HEK293 (cell line): Measurements from ENCODE around the gene COL25A1.

Experiments
- CTCF ChIA-PET: fragments of 350-600 bp; formaldehyde crosslinking; extraction: SDS; loops from one replicate; lab custom pipeline; 2021; ENCODE audit warnings: antibody characterized with exemption; lab: Yijun Ruan, JAX
- POLR2A ChIA-PET: fragments of 300-600 bp; formaldehyde crosslinking; extraction: SDS; loops from one replicate; lab custom pipeline; 2020; ENCODE audit warnings: antibody characterized with exemption, inconsistent platforms; lab: Yijun Ruan, JAX
- H3K27ac ChIP-seq: fragments of 200-500 bp; sonication (Bioruptor generic); 2 replicates; pipeline ENCODE4 v1.5.1; 2014; ENCODE audit warnings: low read depth, low read length, control low read depth, inconsistent platforms; ENCODE audit errors: extremely low read depth
- H3K36me3 ChIP-seq, 2 experiments: fragments of 200-500 bp in 1 of 2; sonication (Bioruptor generic) in 1 of 2; 1 replicate in 1 of 2; 2 replicates in 1 of 2; pipeline ENCODE4 v1.5.1; 2014 to 2017; ENCODE audit warnings: inconsistent platforms in 2 of 2, low read length in 2 of 2; ENCODE audit not compliant: control insufficient read depth in 2 of 2, insufficient read depth in 1 of 2
- H3K4me1 ChIP-seq: fragments of 200-500 bp; sonication (Bioruptor generic); 2 replicates; pipeline ENCODE4 v1.5.1; 2014; ENCODE audit warnings: mild to moderate bottlenecking, low read length, inconsistent platforms; ENCODE audit not compliant: control insufficient read depth, insufficient read depth
- H3K4me3 ChIP-seq: 2 replicates; pipeline ENCODE4 v1.5.1; 2011; ENCODE audit warnings: low read depth, mild to moderate bottlenecking, control low read depth, low read length, moderate library complexity
- H3K9me3 ChIP-seq: fragments of 200-500 bp; sonication (Bioruptor generic); 2 replicates; pipeline ENCODE4 v1.5.1; 2014; ENCODE audit warnings: low read depth, low read length, inconsistent platforms; ENCODE audit not compliant: control insufficient read depth, insufficient read depth
- EGR2 ChIP-seq: fragments of 450-650 bp; formaldehyde crosslinking; IDR thresholded peaks from 2 replicates; pipeline ENCODE4 v1.5.1; 2016; ENCODE audit warnings: low read depth, missing biosample characterization, missing genetic modification characterization
- HOXA7 ChIP-seq: sonication (generic); formaldehyde crosslinking; IDR thresholded peaks from 2 replicates; pipeline ENCODE4 v1.8.1; 2022; ENCODE audit warnings: missing genetic modification reagents, borderline replicate concordance
- KLF16 ChIP-seq: fragments of 450-650 bp; formaldehyde crosslinking; IDR thresholded peaks from 2 replicates; pipeline ENCODE4 v1.5.1; 2017; ENCODE audit warnings: missing biosample characterization, missing genetic modification characterization
- MZF1 ChIP-seq: fragments of 450-650 bp; formaldehyde crosslinking; IDR thresholded peaks from 2 replicates; pipeline ENCODE4 v1.5.1; 2017; ENCODE audit warnings: missing biosample characterization, missing genetic modification characterization, borderline replicate concordance
- REPIN1 ChIP-seq: fragments of 450-650 bp; formaldehyde crosslinking; IDR thresholded peaks from 2 replicates; pipeline ENCODE4 v1.5.1; 2017; ENCODE audit warnings: missing biosample characterization, missing genetic modification characterization, low read depth
- SP7 ChIP-seq: fragments of 450-650 bp; formaldehyde crosslinking; IDR thresholded peaks from 2 replicates; pipeline ENCODE4 v1.5.1; 2016; ENCODE audit warnings: missing biosample characterization, missing genetic modification characterization
- ZFP3 ChIP-seq: fragments of 450-650 bp; formaldehyde crosslinking; IDR thresholded peaks from 2 replicates; pipeline ENCODE4 v1.5.1; 2016; ENCODE audit warnings: low read depth, missing biosample characterization, missing genetic modification characterization
- ZFP69B ChIP-seq: fragments of 450-650 bp; formaldehyde crosslinking; IDR thresholded peaks from 2 replicates; pipeline ENCODE4 v1.5.1; 2016; ENCODE audit warnings: missing biosample characterization, missing genetic modification characterization
- ZNF121 ChIP-seq: fragments of 450-650 bp; formaldehyde crosslinking; IDR thresholded peaks from 2 replicates; pipeline ENCODE4 v1.5.1; 2016; ENCODE audit warnings: missing biosample characterization, missing genetic modification characterization
- ZNF140 ChIP-seq: fragments of 450-650 bp; formaldehyde crosslinking; IDR thresholded peaks from 2 replicates; pipeline ENCODE4 v1.5.1; 2016; ENCODE audit warnings: missing biosample characterization, missing genetic modification characterization
- ZNF16 ChIP-seq: fragments of 450-650 bp; formaldehyde crosslinking; IDR thresholded peaks from 2 replicates; pipeline ENCODE4 v1.5.1; 2016; ENCODE audit warnings: low read depth, missing biosample characterization, missing genetic modification characterization
- ZNF174 ChIP-seq: fragments of 450-650 bp; formaldehyde crosslinking; IDR thresholded peaks from 2 replicates; pipeline ENCODE4 v1.5.0; 2017; ENCODE audit warnings: missing biosample characterization, mild to moderate bottlenecking, missing genetic modification characterization
- ZNF223 ChIP-seq: fragments of 450-650 bp; formaldehyde crosslinking; IDR thresholded peaks from 2 replicates; pipeline ENCODE4 v1.5.1; 2016; ENCODE audit warnings: missing biosample characterization, missing genetic modification characterization
- ZNF239 ChIP-seq: fragments of 450-650 bp; formaldehyde crosslinking; IDR thresholded peaks from 2 replicates; pipeline ENCODE4 v1.5.1; 2016; ENCODE audit warnings: missing biosample characterization, missing genetic modification characterization
- ZNF274 ChIP-seq, 2 experiments: fragments of 200-500 bp in 1 of 2; fragments of 450-650 bp in 1 of 2; sonication (Bioruptor generic) in 1 of 2; formaldehyde crosslinking in 1 of 2; IDR thresholded peaks; 2 replicates each; pipeline versions ENCODE4 v1.5.1 to v1.6.1; 2014 to 2016; ENCODE audit warnings: borderline replicate concordance in 1 of 2, inconsistent platforms in 1 of 2, low read length in 1 of 2, missing biosample characterization in 1 of 2, missing genetic modification characterization in 1 of 2
- ZNF366 ChIP-seq: fragments of 450-650 bp; formaldehyde crosslinking; conservative IDR thresholded peaks from 2 replicates; pipeline ENCODE4 v1.5.1; 2016; ENCODE audit warnings: missing biosample characterization, missing genetic modification characterization
- ZNF621 ChIP-seq: fragments of 450-650 bp; formaldehyde crosslinking; IDR thresholded peaks from 2 replicates; pipeline ENCODE4 v1.5.1; 2017; ENCODE audit warnings: missing biosample characterization, missing genetic modification characterization
- ZNF623 ChIP-seq: fragments of 450-650 bp; formaldehyde crosslinking; IDR thresholded peaks from 2 replicates; pipeline ENCODE4 v1.5.1; 2016; ENCODE audit warnings: missing biosample characterization, missing genetic modification characterization
- ZNF654 ChIP-seq: fragments of 450-650 bp; formaldehyde crosslinking; IDR thresholded peaks from 2 replicates; pipeline ENCODE4 v1.5.1; 2016; ENCODE audit warnings: low read depth, missing biosample characterization, missing genetic modification characterization
- ZNF701 ChIP-seq: fragments of 450-650 bp; formaldehyde crosslinking; IDR thresholded peaks from 2 replicates; pipeline ENCODE4 v1.5.1; 2016; ENCODE audit warnings: missing biosample characterization, missing genetic modification characterization
- ZNF776 ChIP-seq: fragments of 450-650 bp; formaldehyde crosslinking; IDR thresholded peaks from 2 replicates; pipeline ENCODE4 v1.5.0; 2017; ENCODE audit warnings: missing biosample characterization, missing genetic modification characterization, borderline replicate concordance
- ZNF777 ChIP-seq: fragments of 450-650 bp; formaldehyde crosslinking; IDR thresholded peaks from 2 replicates; pipeline ENCODE4 v1.5.1; 2017; ENCODE audit warnings: missing biosample characterization, missing genetic modification characterization, borderline replicate concordance
- ZNF837 ChIP-seq: fragments of 450-650 bp; formaldehyde crosslinking; IDR thresholded peaks from 2 replicates; pipeline ENCODE4 v1.5.1; 2016; ENCODE audit warnings: missing biosample characterization, missing genetic modification characterization
- ZSCAN30 ChIP-seq: fragments of 450-650 bp; IDR thresholded peaks from 2 replicates; pipeline ENCODE4 v1.5.1; 2018; ENCODE audit warnings: missing biosample characterization, mild to moderate bottlenecking, missing genetic modification characterization, moderate library complexity
- TF ChIP-seq, protein P1 (sequence below): fragments of 450-650 bp; formaldehyde crosslinking; IDR thresholded peaks from 2 replicates; pipeline ENCODE4 v1.5.1; 2017; ENCODE audit warnings: missing biosample characterization, mild to moderate bottlenecking, missing genetic modification characterization, moderate library complexity
- TF ChIP-seq, protein P2 (sequence below): fragments of 450-650 bp; formaldehyde crosslinking; optimal IDR thresholded peaks from 2 replicates; pipeline ENCODE3; 2016; ENCODE audit warnings: missing biosample characterization, mild to moderate bottlenecking, missing genetic modification characterization
- TF ChIP-seq, protein P3 (sequence below): fragments of 450-650 bp; formaldehyde crosslinking; IDR thresholded peaks from 2 replicates; pipeline ENCODE4 v1.5.1; 2016; ENCODE audit warnings: missing biosample characterization, missing genetic modification characterization

COL25A1 gene

DNA sequence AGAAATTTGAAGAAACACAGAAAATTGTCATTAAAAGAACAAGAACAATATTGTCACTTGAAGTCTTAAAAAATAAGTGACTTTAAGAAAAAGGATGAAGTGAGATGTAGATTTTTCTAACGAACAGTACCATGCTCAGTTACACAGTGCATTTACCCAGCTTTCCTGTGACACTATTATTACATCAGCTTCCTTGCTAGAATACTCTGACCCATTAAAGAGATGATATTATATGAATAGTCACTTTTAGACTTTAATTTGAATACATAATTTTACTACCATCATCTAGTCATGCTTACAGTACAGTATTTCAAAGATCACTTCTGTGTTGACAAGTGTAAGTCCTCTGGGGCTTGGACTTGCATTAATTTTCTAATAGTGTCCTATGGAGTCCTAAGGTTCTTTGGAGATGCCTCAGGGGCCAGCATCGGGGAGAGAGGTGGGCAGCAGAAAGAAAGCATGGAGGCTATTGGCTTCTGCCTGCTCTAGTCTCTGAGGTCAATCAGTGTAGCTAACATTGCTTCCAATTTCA is 10.7 kb downstream of the COL25A1 start:
- ChIA-PET CTCF (interaction anchor here (0.6 kb wide), 2 partner anchors 72 to 596 kb away, joined by 3 read pairs; no protein-coding TSS in a partner anchor), POLR2A (no interaction called here)
- Histone ChIP-seq H3K4me3 (no peak overlapping the region), H3K4me1 (no peaks in the 10 kb centered on the region), H3K36me3 (no peaks in the 10 kb centered on the region), H3K27ac (no peak overlapping the region), H3K9me3 (no peaks in the 10 kb centered on the region)
- TF ChIP-seq ZSCAN30 (tag by site-specific recombination) (no peak), ZNF776 (tag by site-specific recombination) (no peak), KLF16 (tag by site-specific recombination) (no peak)

DNA sequence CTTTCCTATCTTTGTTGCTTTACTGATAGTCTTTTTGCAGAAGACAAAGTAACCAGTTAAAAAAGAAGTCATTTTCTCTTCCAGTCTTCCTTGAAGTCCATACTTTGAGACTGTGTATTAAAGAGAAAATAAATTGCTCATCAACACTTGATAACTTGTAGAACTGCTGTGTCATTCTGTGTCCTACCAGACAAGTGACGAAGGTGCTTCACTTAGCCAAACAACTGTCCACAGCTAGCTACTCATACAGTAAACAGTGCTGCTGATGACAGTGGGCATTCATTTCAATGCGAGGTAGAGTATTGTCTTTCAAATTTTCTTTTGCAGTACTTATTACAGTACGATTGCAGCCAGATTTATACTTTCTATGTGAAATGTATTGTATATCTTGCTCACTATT is 11.5 kb downstream of the COL25A1 start:
- TF ChIP-seq ZNF621 (no peak), ZNF16 (tag by site-specific recombination) (no peak), ZNF623 (no peak), ZFP3 (tag by site-specific recombination) (no peak), HOXA7 (CRISPR knock-in tag) (no peak), SP7 (tag by site-specific recombination) (no peak), ZNF174 (tag by site-specific recombination) (no peak), EGR2 (tag by site-specific recombination) (no peak), ZNF366 (tag by site-specific recombination) (no peak), ZNF701 (tag by site-specific recombination) (no peak), ZNF777 (tag by site-specific recombination) (no peak), ZNF223 (no peak)
- TF ChIP-seq, protein P1, sequence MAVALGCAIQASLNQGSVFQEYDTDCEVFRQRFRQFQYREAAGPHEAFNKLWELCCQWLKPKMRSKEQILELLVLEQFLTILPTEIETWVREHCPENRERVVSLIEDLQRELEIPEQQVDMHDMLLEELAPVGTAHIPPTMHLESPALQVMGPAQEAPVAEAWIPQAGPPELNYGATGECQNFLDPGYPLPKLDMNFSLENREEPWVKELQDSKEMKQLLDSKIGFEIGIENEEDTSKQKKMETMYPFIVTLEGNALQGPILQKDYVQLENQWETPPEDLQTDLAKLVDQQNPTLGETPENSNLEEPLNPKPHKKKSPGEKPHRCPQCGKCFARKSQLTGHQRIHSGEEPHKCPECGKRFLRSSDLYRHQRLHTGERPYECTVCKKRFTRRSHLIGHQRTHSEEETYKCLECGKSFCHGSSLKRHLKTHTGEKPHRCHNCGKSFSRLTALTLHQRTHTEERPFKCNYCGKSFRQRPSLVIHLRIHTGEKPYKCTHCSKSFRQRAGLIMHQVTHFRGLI (tag by site-specific recombination) = no peak
- TF ChIP-seq, protein P2, sequence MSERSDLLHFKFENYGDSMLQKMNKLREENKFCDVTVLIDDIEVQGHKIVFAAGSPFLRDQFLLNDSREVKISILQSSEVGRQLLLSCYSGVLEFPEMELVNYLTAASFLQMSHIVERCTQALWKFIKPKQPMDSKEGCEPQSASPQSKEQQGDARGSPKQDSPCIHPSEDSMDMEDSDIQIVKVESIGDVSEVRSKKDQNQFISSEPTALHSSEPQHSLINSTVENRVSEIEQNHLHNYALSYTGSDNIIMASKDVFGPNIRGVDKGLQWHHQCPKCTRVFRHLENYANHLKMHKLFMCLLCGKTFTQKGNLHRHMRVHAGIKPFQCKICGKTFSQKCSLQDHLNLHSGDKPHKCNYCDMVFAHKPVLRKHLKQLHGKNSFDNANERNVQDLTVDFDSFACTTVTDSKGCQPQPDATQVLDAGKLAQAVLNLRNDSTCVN (tag by site-specific recombination) = no peak
- TF ChIP-seq, all 188 proteins: peak for 0
- Histone ChIP-seq H3K4me3 (no peak overlapping the region), H3K36me3 (no peaks in the 10 kb centered on the region), H3K4me1 (no peaks in the 10 kb centered on the region), H3K27ac (no peak overlapping the region), H3K9me3 (no peaks in the 10 kb centered on the region)
- CTCF ChIA-PET = interaction anchor here (0.6 to 1.6 kb wide), 2 partner anchors 73 to 115 kb away, joined by 3 read pairs; no protein-coding TSS in a partner anchor
- POLR2A ChIA-PET = no interaction called here

DNA sequence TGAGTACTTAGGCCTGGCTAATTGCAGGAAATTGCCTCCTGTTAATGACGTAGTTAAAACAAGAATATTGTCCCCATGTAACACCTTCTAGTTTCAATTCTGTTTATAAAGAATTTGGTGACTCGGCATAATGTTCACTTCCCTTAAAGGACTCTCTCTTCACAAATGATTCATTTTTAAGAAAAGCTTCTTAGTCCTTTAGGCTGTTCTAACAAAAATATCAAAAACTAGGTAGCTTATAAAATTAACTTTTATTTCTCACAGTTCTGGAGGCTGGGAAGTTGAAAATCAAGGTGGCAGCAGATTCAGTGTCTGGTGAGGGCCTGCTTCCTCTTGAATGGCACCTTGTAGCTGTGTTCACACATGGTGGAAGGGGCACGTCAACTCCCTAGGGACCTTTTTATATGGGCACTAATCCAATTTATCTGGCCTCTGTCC is 23.8 kb downstream of the COL25A1 start:
- H3K27ac ChIP-seq = no peak overlapping the region
- POLR2A ChIA-PET = no interaction called here
- TF ChIP-seq REPIN1 (no peak), ZNF654 (tag by site-specific recombination) (no peak), KLF16 (tag by site-specific recombination) (no peak), ZFP69B (tag by site-specific recombination) (no peak), ZNF121 (tag by site-specific recombination) (no peak), ZNF239 (tag by site-specific recombination) (no peak), ZNF140 (tag by site-specific recombination) (no peak), MZF1 (tag by site-specific recombination) (no peak), ZNF274 (IDR thresholded peaks at IDR 0.05; ENCODE audit: low read length) (no peak), ZNF274 (tag by site-specific recombination; IDR thresholded peaks at IDR 0.05; ENCODE audit: borderline replicate concordance) (no peak), ZNF837 (tag by site-specific recombination) (no peak)
- TF ChIP-seq, protein P3, sequence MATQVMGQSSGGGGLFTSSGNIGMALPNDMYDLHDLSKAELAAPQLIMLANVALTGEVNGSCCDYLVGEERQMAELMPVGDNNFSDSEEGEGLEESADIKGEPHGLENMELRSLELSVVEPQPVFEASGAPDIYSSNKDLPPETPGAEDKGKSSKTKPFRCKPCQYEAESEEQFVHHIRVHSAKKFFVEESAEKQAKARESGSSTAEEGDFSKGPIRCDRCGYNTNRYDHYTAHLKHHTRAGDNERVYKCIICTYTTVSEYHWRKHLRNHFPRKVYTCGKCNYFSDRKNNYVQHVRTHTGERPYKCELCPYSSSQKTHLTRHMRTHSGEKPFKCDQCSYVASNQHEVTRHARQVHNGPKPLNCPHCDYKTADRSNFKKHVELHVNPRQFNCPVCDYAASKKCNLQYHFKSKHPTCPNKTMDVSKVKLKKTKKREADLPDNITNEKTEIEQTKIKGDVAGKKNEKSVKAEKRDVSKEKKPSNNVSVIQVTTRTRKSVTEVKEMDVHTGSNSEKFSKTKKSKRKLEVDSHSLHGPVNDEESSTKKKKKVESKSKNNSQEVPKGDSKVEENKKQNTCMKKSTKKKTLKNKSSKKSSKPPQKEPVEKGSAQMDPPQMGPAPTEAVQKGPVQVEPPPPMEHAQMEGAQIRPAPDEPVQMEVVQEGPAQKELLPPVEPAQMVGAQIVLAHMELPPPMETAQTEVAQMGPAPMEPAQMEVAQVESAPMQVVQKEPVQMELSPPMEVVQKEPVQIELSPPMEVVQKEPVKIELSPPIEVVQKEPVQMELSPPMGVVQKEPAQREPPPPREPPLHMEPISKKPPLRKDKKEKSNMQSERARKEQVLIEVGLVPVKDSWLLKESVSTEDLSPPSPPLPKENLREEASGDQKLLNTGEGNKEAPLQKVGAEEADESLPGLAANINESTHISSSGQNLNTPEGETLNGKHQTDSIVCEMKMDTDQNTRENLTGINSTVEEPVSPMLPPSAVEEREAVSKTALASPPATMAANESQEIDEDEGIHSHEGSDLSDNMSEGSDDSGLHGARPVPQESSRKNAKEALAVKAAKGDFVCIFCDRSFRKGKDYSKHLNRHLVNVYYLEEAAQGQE (tag by site-specific recombination) = no peak

More for the DNA sequence above, 23.8 kb downstream of the COL25A1 start:
- Histone ChIP-seq H3K36me3 (no peaks in the 10 kb centered on the region), H3K9me3 (no peaks in the 10 kb centered on the region), H3K4me1 (no peaks in the 10 kb centered on the region), H3K4me3 (no peak overlapping the region)
- CTCF ChIA-PET = interaction anchor here (0.6 to 1.5 kb wide), 3 partner anchors 15 to 91 kb away, joined by 4 to 6 read pairs (median 4); no protein-coding TSS in a partner anchor
